Lung microvascular endothelial cell (primary cell): Measurements from ENCODE around the gene MPIG6B. TPM values are rescaled to one million over a fixed set of nuclear protein-coding genes. Genes with fewer than 3 reads are reported as not detected.
"Not testable (repeated sequence)": the region's sequence is repeated elsewhere in the genome, so short reads cannot be mapped to it uniquely, and the experiment has no call there.

ENCODE experiments used
- DNase-seq, 2 donors: peaks; one replicate each; pipeline versions ENCODE4 v3.0.0 to v3.0.0-alpha.2; 2010; ENCODE audit warnings: low read depth in 2 of 2
- total RNA-seq: library from RNA; depleted of rRNA; stranded (reverse); fragments of >200 nt; gene quantifications from 2 replicates; pipeline ENCODE4 v1.2.1, GENCODE V29; 2014

MPIG6B gene
- total RNA-seq, 1 donor from 2014 or later: not detected

DNA sequence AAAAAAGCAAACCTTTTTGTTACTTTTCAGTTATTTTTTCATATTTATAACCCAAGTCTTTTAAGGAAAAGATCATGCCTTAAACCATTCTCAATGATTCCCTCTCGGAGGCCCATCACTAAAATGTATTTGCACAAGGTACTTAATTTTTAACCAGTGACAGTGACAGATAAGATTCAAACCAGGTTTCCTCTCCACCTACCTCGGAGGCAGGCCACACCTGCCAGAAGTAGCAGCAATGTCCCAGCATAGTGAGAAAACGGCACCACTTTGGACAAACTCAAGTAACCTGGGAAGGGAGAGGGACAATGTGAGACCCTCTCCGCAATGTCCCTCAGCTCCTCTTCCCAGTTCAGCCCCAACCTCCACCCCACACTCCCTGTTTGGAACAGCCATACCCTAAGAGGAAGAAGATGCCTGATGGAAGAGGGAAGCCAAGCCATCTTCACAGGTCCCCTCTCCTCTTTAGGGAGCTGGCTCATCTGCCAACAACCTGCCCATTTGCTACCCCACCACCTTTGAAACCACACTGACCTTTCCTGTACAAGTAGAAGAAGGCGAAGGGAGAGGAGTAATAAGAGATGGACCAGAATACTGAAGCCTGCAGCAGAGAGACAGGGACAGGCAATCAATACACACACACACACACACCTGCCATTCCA, 22.3 kb upstream of the MPIG6B start:
- DNase-seq: no peak

GRCh38 chr6:31701666-31702404, 21.3 kb upstream of the MPIG6B start:
- DNase-seq: peak; percentile 55 to 61

GRCh38 chr6:31702405-31702818, 20.8 kb upstream of the MPIG6B start:
- DNase-seq: peak; percentile 31 to 43

DNA sequence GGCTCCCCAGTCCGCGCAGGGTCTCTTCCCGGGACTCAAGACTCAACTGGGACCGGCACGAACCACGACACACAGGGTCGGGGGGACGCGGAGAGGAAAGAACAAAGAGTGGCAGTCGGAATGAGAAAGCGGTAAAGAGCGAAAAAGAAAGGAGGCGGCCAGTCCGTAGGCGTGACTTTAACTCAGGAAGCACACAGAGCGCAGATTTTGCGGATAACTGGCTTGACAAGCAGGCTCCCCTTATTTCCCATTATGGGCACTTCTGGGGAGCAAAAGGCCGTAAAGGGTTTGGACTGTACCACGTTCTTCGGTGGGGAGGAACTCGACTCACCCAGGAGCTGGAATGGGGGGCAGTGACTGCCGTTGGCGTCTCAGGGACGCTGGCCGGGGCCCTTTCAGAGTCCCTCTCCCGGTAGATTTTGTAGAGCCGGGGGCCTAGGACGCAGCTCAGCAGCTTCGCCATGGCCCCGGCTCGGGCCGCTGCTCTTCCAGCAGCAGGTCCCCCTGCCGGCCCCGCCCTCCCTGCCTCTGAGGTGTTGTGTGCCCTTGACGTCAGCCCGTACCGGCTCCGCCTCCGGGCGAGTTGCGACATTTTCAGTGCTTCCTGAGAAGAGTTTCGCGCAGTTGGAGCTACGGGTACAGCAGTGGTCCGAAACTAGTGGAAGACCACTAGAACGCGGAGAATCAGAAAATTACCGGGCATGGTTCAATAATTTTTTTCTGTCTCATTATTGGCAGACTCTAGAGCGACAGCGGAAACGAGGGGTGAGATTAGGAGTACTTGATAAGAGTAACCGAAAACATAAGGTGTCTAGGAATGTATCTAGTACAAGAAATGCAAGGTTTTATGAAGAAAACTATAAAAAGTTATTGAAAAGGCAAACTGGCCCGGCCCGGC, 20.1 kb upstream of the MPIG6B start, which contains the start of gene ABHD16A:
Gene ABHD16A (minus strand): TSS at position 506 of the 898 bp plus-strand sequence. CDS start 43 bp downstream, at position 463.
- DNase-seq: peak; percentile 99

DNA sequence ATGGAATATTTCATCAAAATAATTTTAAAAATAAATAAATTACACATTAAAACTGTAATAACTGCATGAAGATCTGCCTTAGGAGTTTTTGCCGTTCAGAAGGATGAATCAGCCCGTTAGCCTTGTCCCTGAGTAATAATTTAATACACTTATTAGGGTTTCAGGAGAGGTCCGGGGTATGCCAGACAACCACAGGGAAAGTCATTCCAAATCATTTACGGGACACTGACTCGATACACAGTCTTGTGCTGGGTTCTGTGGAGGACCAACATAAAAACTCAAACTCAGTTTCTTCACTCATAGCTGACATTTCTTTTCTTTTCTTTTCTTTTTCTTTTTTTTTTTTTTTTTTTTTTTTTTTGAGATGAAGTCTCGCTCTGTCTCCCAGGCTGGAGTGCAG, 17.2 kb upstream of the MPIG6B start:
- no peak for DNase-seq

- DNase-seq: no peak
Measured at GRCh38 chr6:31706599-31706998, 16.6 kb upstream of the MPIG6B start, which contains the start of gene LY6G6F. Gene LY6G6F, plus strand, starts transcription at chr6:31706866. Its CDS starts 41 bp downstream, at chr6:31706907.

GRCh38 chr6:31707701-31708100, 15.5 kb upstream of the MPIG6B start:
- no peak for DNase-seq

GRCh38 chr6:31708224-31708623, 14.9 kb upstream of the MPIG6B start:
- DNase-seq: no peak

DNA sequence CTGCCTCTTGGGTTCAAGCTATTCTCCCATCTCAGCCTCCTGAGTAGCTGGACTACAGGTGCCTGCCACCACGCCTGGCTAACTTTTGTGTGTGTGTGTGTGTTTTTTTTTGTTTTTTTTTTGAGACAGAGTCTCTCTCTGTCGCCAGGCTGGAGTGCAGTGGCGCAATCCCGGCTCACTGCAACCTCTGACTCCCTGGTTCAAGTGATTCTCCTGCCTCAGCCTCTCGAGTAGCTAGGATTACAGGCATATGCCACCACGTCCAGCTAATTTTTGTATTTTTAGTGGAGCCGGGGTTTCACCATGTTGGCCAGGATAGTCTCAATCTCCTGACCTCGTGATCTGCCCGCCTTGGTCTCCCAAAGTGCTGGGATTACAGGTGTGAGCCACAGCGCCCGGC, 14.0 kb upstream of the MPIG6B start:
- not testable (repeated sequence) for DNase-seq

DNA sequence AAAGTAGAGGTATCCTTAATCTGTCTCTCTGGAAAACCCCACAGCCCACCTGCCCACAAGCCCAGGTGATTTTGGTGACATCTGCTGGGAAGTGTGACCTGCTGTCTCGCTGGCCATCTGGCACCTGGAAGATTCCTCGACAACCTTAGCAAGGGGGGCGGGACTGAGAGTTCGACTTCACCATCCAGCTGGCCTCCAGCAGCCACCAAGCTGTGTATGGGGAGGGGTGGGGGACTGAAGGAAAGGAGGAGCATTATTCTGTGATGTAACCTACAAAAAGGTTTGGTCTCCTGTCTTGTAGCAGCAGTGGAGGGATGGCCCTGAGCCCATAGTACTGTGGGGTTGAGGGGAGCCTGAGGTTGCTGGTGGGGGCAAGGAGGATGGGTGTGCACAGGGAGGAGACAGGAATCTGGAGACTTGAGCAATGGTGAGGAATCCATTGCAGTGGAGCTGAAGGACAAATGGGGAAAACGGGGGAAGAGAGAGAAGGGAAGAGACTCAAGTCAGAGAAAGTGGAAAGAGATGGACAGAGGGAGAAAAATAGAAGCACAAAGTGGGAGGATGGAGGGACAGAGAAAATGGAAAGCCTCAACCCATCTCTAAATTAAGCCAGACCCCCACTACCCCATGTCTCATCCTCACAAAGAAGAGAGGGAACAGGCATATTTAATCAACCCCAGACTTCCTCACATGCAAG, 12.5 kb upstream of the MPIG6B start:
- DNase-seq: no peak

- DNase-seq: no peak
Measured at GRCh38 chr6:31711233-31711632, 11.9 kb upstream of the MPIG6B start.

- no peak for DNase-seq
Measured at GRCh38 chr6:31712296-31712695, 10.9 kb upstream of the MPIG6B start.

DNA sequence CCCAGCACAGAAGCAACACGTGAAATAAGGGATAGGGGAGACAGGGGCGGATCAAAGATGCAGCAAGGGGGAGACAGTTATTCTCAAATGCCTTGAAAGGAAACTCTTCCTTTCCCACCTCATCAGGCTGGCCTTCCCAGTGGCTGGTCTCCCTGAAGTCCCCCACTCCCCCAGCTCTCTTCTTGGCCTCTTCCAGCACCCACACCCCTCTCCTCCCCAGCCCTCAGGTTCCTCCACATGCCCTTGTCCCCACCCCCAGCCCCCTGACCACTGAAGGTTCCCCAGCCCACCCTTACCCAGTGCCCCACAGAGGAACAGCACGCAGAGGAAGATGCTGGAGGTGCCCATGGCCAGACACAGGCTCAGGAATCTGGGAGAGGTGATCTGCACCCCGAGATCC, 9.7 kb upstream of the MPIG6B start:
- no peak for DNase-seq

DNA sequence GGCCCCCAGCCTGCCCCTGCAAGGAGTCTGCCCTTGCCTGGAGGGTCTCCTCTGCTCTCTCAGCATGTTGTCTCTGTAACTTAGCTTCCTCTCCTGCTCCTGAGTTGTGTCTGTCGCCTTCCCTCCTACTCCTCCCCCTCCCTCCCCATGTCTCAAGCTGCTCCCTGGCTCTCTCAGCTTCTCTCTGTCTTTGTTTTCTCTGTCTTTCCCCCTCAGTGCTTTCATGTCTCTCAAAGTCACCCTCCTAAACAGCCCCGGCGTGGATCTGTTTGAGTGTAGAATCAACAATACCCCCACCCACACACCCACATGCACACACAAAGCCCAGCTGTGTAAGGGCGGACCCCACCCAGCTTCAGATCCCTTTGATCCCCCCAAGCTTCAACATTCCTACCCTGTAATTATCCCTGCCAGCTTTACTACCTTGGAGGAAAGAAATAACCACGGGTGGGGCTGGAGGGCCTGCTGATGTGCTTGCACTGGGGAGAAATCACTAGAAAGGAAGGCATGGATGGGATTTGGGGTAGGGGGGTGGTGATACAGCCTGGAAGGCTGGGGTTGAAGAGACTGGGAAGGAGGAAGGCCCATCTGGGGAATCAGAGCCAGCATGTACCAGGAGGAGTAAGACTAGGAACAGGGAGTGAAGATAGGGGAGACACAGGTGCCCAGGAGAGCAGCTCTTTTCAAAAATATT, 9.0 kb upstream of the MPIG6B start:
- DNase-seq: no peak

GRCh38 chr6:31715022-31715958, 7.9 kb upstream of the MPIG6B start, which contains the start of gene LY6G6D:
Gene LY6G6D, plus strand, starts transcription at chr6:31715348. Its CDS starts 8 bp downstream, at chr6:31715356.
- no peak for DNase-seq

DNA sequence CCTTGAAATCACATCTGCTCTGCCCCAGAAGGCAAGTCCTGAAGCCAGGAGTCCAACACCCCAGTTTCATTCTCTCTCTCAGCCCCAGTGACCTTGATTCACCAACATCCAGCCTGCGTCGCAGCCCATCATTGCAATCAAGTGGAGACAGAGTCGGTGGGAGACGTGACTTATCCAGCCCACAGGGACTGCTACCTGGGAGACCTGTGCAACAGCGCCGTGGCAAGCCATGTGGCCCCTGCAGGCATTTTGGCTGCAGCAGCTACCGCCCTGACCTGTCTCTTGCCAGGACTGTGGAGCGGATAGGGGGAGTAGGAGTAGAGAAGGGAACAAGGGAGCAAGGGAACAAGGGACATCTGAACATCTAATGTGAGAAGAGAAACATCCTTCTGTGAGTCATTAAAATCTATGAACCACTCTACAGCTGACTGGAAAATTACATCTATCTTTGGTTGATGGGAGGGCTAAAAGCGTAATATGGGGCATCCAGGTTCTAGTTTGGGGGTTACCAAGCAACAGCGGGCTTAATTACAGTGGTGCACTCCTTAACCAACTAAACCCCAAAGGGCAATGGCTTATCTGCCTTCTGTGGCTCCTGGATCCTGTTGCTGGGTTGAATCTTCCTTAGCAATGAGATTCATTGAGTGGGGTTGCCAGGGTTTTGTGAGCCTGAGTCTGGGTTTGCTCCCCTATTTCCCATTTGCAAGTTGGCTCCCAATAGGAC, 5.5 kb upstream of the MPIG6B start:
- no peak for DNase-seq

GRCh38 chr6:31718265-31718664, 4.9 kb upstream of the MPIG6B start:
- DNase-seq: no peak

DNA sequence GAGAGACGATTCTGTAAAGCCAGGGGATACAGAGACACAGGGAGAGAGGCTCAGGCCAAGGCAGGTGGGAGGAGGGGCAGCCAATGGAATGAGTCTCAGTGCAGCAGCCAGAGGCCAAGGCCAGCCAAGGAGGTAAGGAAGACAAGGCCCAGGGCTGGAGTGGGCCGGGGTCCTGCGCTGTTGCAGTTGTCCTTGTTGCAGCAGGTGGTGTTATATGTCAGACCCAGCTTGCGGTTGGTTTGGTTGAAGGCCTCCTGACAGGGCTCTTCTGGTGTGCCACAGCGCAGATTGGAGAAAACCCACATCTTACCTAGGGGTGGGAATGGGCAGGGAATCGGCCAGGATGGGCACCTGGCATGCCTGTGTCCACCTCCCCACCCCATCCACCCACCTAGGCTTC, 4.2 kb upstream of the MPIG6B start:
- no peak for DNase-seq
